ENCODE results near the gene PYROXD2. TPM values are rescaled to one million over a fixed set of nuclear protein-coding genes. Genes with fewer than 3 reads are reported as not detected.

Gene PYROXD2
- total RNA-seq, 6 experiments from 2014 or later: 3.0 to 25.3 (median 7.1) TPM

DNA sequence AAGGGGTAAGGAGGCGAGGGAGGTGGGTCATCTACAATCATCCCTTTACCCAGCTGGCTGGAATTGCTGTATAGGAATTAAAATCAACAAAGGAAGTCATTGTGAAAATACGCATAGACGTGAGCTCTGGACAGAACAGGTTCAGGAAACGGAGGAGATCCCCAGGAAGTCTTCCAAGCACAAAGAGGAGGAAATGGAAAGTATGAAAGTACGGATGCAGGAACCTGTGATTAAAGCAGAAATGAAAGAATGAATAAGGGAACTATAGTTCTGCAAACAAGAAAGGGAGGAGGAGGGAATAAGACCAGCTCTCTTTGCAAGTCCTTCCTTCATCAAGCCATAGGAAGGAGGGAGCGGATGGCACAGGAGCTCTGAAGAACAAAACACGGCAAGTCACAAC, 61.8 kb downstream of the PYROXD2 start:
- no peak overlapping the region for H3K27ac ChIP-seq
- 42% methylated on average over 7 of the region's 7 CpGs for WGBS (ENCODE audit: insufficient coverage, low coverage, low lambda C conversion rate, missing lambda C conversion rate)
- no peak for DNase-seq
- no peaks in the 10 kb centered on the region for H3K36me3 ChIP-seq
- H3K4me1 ChIP-seq: no peaks in the 10 kb centered on the region
- no peaks in the 10 kb centered on the region for H3K27me3 ChIP-seq
- ATAC-seq: peak in 1 of 4 donors; percentile 23
- H3K4me3 ChIP-seq: no peak overlapping the region
- TF ChIP-seq POLR2A (IDR thresholded peaks at IDR 0.05): no peak
- TF ChIP-seq, protein P1, sequence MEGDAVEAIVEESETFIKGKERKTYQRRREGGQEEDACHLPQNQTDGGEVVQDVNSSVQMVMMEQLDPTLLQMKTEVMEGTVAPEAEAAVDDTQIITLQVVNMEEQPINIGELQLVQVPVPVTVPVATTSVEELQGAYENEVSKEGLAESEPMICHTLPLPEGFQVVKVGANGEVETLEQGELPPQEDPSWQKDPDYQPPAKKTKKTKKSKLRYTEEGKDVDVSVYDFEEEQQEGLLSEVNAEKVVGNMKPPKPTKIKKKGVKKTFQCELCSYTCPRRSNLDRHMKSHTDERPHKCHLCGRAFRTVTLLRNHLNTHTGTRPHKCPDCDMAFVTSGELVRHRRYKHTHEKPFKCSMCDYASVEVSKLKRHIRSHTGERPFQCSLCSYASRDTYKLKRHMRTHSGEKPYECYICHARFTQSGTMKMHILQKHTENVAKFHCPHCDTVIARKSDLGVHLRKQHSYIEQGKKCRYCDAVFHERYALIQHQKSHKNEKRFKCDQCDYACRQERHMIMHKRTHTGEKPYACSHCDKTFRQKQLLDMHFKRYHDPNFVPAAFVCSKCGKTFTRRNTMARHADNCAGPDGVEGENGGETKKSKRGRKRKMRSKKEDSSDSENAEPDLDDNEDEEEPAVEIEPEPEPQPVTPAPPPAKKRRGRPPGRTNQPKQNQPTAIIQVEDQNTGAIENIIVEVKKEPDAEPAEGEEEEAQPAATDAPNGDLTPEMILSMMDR (IDR thresholded peaks at IDR 0.05): no peak
- H3K9me3 ChIP-seq: no peaks in the 10 kb centered on the region
- intact Hi-C loops (cut with DNase I): no loop called here

- Histone ChIP-seq H3K4me1 (no peaks in the 10 kb centered on the region), H3K27me3 (no peaks in the 10 kb centered on the region), H3K9me3 (no peaks in the 10 kb centered on the region), H3K27ac (no peak overlapping the region), H3K36me3 (no peaks in the 10 kb centered on the region), H3K4me3 (no peak overlapping the region)
- intact Hi-C loops (cut with DNase I): no loop called here
- WGBS (ENCODE audit: insufficient coverage, low coverage, low lambda C conversion rate, missing lambda C conversion rate): 45% methylated on average over 8 of the region's 11 CpGs
- DNase-seq (no peak), ATAC-seq (no peak)
- TF ChIP-seq, protein P1 (IDR thresholded peaks at IDR 0.05): no peak
- no peak for TF ChIP-seq POLR2A (IDR thresholded peaks at IDR 0.05)
Observed at GRCh38 chr10:98351831-98352402, 63.1 kb downstream of the PYROXD2 start.

DNA sequence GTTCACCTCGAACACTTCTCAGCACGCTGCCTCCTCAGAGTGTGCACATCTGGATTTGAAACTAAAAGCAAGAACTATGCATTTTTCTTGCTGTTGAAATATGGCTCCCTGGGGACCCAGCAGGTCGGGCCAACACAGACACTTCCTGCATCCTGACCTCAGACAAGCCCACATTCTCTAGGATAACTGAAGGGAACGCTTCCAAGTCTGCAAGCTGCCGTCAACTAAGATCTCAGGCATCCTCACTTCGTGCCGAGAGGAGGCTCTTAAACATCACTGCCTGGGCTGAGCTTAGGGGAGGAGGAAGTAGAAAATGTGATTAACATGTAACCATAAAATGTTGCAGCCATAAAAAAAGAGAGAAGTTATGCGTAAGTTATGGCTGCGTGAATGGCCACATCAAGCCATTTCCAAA, 65.5 kb downstream of the PYROXD2 start:
- intact Hi-C loops (cut with DNase I): no loop called here
- WGBS (ENCODE audit: insufficient coverage, low coverage, low lambda C conversion rate, missing lambda C conversion rate): 37% methylated on average over 9 of the region's 9 CpGs
- Histone ChIP-seq H3K4me3 (no peak overlapping the region), H3K27ac (no peak overlapping the region), H3K4me1 (no peaks in the 10 kb centered on the region), H3K27me3 (no peaks in the 10 kb centered on the region), H3K36me3 (no peaks in the 10 kb centered on the region), H3K9me3 (no peaks in the 10 kb centered on the region)
- TF ChIP-seq, protein P1 (IDR thresholded peaks at IDR 0.05): no peak
- TF ChIP-seq POLR2A (IDR thresholded peaks at IDR 0.05): no peak
- peak; percentile 24 to 60 (median 45) for ATAC-seq
- no peak for DNase-seq

DNA sequence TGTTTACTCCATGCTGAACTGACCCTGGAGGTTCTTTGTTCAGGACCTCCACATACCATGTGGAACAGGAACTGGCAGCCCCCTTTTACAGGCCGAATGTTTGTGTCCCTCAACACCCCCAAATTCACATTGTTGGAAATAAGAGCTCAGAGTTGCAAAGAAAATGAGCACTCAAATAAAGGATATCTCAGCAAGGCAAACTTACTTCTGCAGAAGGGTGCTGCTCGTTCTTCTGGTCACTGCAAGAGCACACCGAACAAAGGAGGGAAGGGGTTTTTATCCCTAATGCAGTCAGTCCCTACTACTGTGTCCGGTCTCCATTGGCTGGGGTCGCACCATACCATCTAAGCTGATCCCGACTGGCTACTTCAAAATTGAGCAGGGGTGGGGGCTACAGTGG, 68.1 kb downstream of the PYROXD2 start:
- H3K36me3 ChIP-seq: no peaks in the 10 kb centered on the region
- TF ChIP-seq POLR2A (IDR thresholded peaks at IDR 0.05): no peak
- TF ChIP-seq, protein P1 (IDR thresholded peaks at IDR 0.05): no peak
- no peaks in the 10 kb centered on the region for H3K4me1 ChIP-seq
- no peaks in the 10 kb centered on the region for H3K27me3 ChIP-seq
- no peak for DNase-seq
- H3K4me3 ChIP-seq: no peak overlapping the region
- H3K27ac ChIP-seq: no peak overlapping the region
- no peak for ATAC-seq
- 73% methylated on average over 6 of the region's 6 CpGs for WGBS (ENCODE audit: insufficient coverage, low coverage, low lambda C conversion rate, missing lambda C conversion rate)
- H3K9me3 ChIP-seq: no peaks in the 10 kb centered on the region
- intact Hi-C loops (cut with DNase I): no loop called here
